HepG2 (cell line): ENCODE measurements around the gene DDRGK1.

Source experiments
- CCDC6 ChIP-seq: sonication (generic); formaldehyde crosslinking; IDR thresholded peaks from 2 replicates; pipeline ENCODE4 v1.8.1; 2022; ENCODE audit warnings: mild to moderate bottlenecking, missing genetic modification reagents, moderate library complexity
- DPF2 ChIP-seq: sonication (generic); formaldehyde crosslinking; IDR thresholded peaks from 2 replicates; pipeline ENCODE4 v1.4.0; 2020; ENCODE audit warnings: mild to moderate bottlenecking, low read depth, missing genetic modification reagents, borderline replicate concordance
- SMYD3 ChIP-seq: sonication (generic); formaldehyde crosslinking; IDR thresholded peaks from 2 replicates; pipeline ENCODE4 v1.8.1; 2023; ENCODE audit warnings: mild to moderate bottlenecking, missing genetic modification reagents
- ZNF619 ChIP-seq: sonication (generic); formaldehyde crosslinking; IDR thresholded peaks from 2 replicates; pipeline ENCODE4 v1.4.0; 2020; ENCODE audit warnings: mild to moderate bottlenecking, missing genetic modification reagents
- ZNF768 ChIP-seq: sonication (generic); formaldehyde crosslinking; IDR thresholded peaks from 2 replicates; pipeline ENCODE4 v1.4.0; 2020; ENCODE audit warnings: missing genetic modification reagents
- TF ChIP-seq, protein P1 (sequence below): sonication (generic); formaldehyde crosslinking; IDR thresholded peaks from 2 replicates; pipeline ENCODE4 v1.5.0; 2020; ENCODE audit warnings: mild to moderate bottlenecking, missing genetic modification reagents, moderate library complexity
- TF ChIP-seq, protein P2 (sequence below): sonication (generic); formaldehyde crosslinking; IDR thresholded peaks from 2 replicates; pipeline ENCODE4 v1.5.0; 2020; ENCODE audit warnings: missing genetic modification reagents
- TF ChIP-seq, protein P3 (sequence below): sonication (generic); formaldehyde crosslinking; IDR thresholded peaks from 2 replicates; pipeline ENCODE4 v1.4.0; 2020; ENCODE audit warnings: missing genetic modification reagents, mild to moderate bottlenecking, borderline replicate concordance
- TF ChIP-seq, protein P4 (sequence below): IDR thresholded peaks from 2 replicates; pipeline ENCODE4 v1.6.1; 2016; ENCODE audit warnings: missing compliant biosample characterization, missing genetic modification reagents, borderline replicate concordance
- TF ChIP-seq, protein P5 (sequence below): sonication (generic); formaldehyde crosslinking; IDR thresholded peaks from 2 replicates; pipeline ENCODE4 v1.4.0; 2020; ENCODE audit warnings: missing genetic modification reagents
- TF ChIP-seq, protein P6 (sequence below): IDR thresholded peaks from 2 replicates; pipeline ENCODE4 v1.6.1; 2016; ENCODE audit warnings: control low read depth

DNA sequence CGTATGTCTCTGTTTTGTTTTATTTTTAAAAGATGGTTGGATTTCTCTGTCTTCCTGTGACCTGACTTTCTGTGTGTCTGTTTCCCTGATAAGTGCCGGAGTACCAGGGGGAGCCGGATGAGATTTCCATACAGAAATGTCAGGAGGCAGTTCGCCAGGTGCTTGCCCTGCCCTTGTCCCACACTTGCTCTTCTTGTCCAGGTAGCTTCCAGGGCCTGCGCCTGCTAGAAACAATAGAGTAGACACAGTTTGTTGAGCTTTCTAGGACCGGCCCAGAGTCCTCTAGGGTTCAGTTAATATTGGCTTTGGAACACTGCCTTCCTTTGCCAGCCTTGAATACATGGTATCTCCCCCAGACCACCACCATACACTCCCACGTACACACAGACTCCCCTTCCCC, 8.7 kb upstream of the DDRGK1 start:
- TF ChIP-seq, protein P1, sequence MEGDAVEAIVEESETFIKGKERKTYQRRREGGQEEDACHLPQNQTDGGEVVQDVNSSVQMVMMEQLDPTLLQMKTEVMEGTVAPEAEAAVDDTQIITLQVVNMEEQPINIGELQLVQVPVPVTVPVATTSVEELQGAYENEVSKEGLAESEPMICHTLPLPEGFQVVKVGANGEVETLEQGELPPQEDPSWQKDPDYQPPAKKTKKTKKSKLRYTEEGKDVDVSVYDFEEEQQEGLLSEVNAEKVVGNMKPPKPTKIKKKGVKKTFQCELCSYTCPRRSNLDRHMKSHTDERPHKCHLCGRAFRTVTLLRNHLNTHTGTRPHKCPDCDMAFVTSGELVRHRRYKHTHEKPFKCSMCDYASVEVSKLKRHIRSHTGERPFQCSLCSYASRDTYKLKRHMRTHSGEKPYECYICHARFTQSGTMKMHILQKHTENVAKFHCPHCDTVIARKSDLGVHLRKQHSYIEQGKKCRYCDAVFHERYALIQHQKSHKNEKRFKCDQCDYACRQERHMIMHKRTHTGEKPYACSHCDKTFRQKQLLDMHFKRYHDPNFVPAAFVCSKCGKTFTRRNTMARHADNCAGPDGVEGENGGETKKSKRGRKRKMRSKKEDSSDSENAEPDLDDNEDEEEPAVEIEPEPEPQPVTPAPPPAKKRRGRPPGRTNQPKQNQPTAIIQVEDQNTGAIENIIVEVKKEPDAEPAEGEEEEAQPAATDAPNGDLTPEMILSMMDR: no peak
- TF ChIP-seq SMYD3 (no peak), ZNF768 (CRISPR knock-in tag) (no peak), DPF2 (CRISPR knock-in tag) (no peak), CCDC6 (CRISPR knock-in tag) (no peak), ZNF619 (CRISPR knock-in tag) (no peak)
- TF ChIP-seq, protein P2, sequence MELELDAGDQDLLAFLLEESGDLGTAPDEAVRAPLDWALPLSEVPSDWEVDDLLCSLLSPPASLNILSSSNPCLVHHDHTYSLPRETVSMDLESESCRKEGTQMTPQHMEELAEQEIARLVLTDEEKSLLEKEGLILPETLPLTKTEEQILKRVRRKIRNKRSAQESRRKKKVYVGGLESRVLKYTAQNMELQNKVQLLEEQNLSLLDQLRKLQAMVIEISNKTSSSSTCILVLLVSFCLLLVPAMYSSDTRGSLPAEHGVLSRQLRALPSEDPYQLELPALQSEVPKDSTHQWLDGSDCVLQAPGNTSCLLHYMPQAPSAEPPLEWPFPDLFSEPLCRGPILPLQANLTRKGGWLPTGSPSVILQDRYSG (CRISPR knock-in tag): no peak
- TF ChIP-seq, protein P3, sequence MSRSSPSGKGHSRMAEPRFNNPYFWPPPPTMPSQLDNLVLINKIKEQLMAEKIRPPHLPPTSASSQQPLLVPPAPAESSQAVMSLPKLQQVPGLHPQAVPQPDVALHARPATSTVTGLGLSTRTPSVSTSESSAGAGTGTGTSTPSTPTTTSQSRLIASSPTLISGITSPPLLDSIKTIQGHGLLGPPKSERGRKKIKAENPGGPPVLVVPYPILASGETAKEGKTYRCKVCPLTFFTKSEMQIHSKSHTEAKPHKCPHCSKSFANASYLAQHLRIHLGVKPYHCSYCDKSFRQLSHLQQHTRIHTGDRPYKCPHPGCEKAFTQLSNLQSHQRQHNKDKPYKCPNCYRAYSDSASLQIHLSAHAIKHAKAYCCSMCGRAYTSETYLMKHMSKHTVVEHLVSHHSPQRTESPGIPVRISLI (CRISPR knock-in tag): no peak
- TF ChIP-seq, protein P4, sequence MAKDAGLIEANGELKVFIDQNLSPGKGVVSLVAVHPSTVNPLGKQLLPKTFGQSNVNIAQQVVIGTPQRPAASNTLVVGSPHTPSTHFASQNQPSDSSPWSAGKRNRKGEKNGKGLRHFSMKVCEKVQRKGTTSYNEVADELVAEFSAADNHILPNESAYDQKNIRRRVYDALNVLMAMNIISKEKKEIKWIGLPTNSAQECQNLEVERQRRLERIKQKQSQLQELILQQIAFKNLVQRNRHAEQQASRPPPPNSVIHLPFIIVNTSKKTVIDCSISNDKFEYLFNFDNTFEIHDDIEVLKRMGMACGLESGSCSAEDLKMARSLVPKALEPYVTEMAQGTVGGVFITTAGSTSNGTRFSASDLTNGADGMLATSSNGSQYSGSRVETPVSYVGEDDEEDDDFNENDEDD (CRISPR knock-in tag): no peak
- TF ChIP-seq, protein P5, sequence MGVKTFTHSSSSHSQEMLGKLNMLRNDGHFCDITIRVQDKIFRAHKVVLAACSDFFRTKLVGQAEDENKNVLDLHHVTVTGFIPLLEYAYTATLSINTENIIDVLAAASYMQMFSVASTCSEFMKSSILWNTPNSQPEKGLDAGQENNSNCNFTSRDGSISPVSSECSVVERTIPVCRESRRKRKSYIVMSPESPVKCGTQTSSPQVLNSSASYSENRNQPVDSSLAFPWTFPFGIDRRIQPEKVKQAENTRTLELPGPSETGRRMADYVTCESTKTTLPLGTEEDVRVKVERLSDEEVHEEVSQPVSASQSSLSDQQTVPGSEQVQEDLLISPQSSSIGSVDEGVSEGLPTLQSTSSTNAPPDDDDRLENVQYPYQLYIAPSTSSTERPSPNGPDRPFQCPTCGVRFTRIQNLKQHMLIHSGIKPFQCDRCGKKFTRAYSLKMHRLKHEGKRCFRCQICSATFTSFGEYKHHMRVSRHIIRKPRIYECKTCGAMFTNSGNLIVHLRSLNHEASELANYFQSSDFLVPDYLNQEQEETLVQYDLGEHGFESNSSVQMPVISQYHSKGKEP (CRISPR knock-in tag): no peak
- TF ChIP-seq, protein P6, sequence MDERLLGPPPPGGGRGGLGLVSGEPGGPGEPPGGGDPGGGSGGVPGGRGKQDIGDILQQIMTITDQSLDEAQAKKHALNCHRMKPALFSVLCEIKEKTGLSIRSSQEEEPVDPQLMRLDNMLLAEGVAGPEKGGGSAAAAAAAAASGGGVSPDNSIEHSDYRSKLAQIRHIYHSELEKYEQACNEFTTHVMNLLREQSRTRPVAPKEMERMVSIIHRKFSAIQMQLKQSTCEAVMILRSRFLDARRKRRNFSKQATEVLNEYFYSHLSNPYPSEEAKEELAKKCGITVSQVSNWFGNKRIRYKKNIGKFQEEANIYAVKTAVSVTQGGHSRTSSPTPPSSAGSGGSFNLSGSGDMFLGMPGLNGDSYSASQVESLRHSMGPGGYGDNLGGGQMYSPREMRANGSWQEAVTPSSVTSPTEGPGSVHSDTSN (CRISPR knock-in tag): no peak
